ENCODE measurements around the gene LUZP1.

Gene LUZP1

GRCh38 chr1:23150742-23151141 is 17.9 kb downstream of the LUZP1 start:
- DNase-seq, result no peak

DNA sequence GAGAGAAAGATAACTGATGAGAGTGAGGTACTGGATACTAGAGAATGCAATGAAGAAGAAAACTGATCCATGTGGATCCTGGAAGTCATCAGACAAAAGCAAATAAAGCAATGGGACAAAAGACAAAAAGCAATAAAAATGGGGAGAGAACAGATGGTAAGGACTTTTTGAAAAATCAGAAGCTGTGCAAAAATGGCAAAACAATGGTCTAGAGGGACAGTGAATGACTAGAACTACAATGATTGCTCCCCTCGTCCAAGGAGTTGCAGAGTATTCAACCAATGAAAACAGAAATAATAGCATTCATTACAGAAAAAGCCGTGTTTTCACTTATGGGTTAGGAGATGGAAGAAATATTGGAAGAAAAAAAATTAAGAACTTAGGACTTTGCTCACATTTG is 18.5 kb downstream of the LUZP1 start:
- DNase-seq, result no peak

DNA sequence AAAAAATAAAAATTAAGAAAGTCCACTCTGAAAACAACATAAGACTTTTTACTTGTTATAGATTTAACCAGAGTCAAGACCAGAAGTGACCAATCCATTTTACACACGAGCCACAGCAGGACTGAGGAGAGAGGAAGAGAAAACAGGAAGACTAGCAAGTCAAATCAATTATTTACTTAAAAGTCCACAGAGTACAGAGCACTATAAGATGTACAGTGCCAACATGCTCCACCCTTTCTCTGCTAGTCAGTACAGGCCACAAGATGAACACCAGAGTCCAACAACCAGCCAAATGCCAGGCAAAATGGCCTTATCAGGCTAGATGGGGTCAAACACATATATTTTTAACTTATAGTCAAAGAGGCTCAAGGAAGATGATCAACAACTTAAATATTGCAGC is 19.5 kb downstream of the LUZP1 start:
- DNase-seq, result no peak

GRCh38 chr1:23148084-23148483 is 20.6 kb downstream of the LUZP1 start:
- no peak for DNase-seq

- DNase-seq, result no peak
Observed at GRCh38 chr1:23140940-23141596, 27.6 kb downstream of the LUZP1 start.

- no peak for DNase-seq
Observed at GRCh38 chr1:23135268-23135667, 33.4 kb downstream of the LUZP1 start.

- no peak for DNase-seq
Observed at GRCh38 chr1:23134055-23134454, 34.6 kb downstream of the LUZP1 start.

GRCh38 chr1:23133587-23133986 is 35.1 kb downstream of the LUZP1 start:
- no peak for DNase-seq

DNA sequence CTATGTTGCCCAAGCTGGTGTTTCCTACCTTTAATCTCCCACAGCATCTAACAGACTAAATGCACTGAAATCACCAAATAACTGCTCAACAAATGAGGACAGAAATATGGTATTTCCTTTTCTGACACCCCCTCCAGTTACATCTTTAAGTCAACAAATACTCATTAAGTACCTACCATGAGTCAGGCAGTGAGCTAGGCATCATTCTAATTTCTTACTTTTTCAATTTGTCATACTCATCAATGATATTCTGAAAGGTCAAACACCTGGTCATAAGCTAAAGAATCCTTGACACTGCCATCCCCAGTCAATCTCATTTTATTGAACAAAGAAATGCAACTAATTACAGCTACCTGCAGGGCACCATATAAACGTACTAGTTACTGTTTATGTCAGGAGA is 36.6 kb downstream of the LUZP1 start:
- no peak for DNase-seq

GRCh38 chr1:23129846-23130245 is 38.8 kb downstream of the LUZP1 start:
- no peak for DNase-seq

DNA sequence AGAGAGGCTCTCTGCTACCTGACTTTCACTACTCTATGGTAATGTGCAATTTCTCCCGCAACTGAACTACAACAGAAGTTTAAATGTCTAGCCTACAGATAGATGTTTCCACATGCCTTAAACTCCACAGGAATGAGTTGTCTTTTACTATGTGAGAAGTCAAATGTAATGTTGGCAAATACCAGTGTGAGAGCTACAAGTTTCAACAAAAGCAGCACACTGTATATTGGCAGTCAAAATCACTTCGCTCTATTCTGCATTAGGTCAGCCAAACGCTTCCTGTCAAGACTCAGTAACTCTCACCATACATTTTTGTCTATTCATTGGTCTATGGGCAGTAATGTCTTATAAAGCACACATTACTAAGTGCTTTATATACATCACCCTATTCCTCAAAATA is 41.9 kb downstream of the LUZP1 start:
- DNase-seq, result no peak

- no peak for DNase-seq
Observed at GRCh38 chr1:23126200-23126599, 42.5 kb downstream of the LUZP1 start.

- DNase-seq, result no peak
Observed at GRCh38 chr1:23125489-23125888, 43.2 kb downstream of the LUZP1 start.

DNA sequence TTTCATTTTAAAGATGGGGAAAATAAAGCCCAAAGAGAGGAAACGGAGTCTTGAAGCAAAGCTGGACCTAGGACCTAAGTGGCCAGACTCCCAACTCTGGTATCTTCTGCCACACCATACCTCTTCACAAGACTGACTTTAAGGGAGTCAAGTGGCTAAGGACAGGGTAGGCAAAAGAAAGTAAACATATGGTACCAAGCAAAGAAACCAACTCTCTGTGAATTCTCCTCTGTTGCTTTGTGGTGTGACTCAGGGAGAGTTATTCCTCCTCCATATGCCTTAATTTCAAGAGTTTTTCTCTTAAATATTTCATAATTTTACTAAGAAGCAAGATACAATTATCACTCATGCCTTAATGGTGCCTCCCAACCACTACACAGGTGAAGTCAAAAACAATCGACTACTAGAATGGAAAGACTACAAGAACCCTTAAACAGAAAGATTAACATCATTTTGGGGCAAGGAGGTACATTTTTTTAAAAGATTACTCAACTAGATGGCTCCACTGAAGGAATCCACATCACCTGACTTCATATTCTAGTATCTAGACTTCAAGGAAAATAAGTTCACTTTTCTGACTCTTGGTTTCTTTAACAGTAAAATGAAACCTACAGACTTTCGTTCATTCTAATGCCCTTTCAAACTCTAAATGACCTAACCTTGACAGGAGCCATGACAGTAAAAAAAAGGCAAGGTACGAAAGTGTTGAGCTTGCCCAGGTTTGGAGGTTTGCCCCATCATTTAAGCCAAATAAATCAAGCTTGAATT is 44.2 kb downstream of the LUZP1 start:
- no peak for DNase-seq

GRCh38 chr1:23123528-23123927 is 45.1 kb downstream of the LUZP1 start:
- DNase-seq, result no peak

DNA sequence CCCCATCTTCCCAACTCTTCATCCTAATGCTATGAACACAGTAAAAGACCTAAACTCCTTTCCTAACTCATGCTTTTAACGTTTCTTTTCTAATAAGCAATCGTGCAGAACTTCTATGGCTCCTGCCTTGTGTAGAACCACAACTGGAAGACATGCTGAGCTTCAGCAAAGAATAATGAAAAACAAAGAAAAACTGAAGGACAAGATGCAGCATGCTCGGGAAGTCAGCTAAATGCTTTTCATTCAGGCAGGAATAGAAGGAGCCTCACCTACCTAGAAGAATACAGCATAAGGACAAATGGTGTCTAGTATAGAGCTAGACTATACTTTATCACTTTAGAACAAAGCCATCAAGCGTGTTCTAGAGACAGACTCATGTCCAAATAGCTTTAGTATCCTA is 45.9 kb downstream of the LUZP1 start:
- DNase-seq, result no peak

GRCh38 chr1:23122023-23122748 is 46.5 kb downstream of the LUZP1 start:
- no peak for DNase-seq

GRCh38 chr1:23120383-23120782 is 48.3 kb downstream of the LUZP1 start:
- no peak for DNase-seq

DNA sequence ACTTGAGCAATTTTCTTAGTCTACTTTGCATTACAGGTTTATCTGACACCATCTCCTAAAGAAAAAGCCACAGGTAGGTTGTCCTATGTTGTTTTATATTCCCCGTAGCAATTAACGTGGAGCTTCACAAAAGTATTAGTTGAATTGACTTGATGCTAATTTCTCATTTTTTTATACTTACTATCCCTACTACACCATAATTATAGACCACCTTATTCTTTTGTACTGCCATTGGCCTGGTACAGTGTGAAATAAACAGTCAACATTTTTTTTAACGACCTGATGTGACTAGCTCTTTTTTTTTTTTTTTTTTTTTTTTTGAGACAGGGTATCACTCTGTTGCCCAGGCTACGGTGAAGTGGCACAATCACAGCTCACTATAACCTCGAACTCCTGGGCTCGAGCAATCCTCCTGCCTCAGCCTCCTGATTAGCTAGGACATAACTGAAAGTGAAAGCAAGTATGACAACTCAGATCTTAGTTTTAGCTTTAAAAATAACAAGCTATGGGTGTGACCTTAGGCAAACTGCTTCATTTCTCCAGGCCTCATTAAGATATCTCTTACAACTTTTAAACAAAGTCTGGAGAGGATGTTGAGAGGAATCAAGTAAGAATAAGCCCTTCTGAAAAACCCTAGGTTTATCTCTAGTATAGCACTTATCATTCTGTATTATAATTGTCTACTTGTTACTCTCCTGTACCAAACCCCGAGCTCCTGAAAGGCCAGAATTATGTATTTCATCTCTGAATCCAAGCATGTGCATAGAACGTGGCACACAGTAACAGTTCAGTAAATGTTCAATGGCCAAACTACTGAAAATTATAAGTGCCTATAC is 49.5 kb downstream of the LUZP1 start:
- peak; percentile 52 for DNase-seq

GRCh38 chr1:23118407-23118806 is 50.2 kb downstream of the LUZP1 start:
- DNase-seq, result no peak

DNA sequence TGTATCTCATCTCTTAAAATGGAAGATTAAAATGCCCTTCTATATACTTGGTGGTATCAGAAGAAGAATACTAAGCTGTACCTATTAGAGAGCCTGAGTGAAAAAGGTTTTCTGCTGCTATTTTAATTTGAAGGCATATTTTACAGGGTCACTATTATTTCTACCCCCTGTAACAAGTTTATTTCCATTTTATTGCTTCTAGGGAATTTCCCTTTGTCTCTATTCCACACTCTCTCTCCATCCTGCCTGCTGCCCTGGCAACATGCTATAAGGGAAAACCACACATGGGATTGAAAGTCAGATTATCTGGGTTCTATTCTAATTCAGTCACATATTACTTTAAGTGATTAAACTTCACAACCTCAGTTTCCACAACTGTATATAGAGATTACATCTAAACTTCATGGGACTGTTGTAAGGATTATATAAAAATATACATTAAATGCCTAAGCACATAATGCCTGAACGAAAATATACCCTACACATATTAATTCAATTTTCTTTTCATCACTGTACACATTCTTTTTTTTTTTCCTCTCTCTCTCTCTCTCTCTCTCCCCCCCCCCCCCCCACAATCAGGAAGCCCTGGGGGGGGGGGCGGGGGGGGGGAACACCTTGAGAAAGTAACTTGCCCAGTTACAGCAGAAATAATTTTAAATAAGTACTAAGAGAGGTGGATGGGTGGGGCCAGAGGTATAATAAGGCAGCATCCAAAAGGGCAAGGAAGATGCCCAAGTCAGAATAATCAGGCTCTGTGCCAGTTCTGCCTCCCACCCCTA is 51.5 kb downstream of the LUZP1 start:
- no peak for DNase-seq

DNA sequence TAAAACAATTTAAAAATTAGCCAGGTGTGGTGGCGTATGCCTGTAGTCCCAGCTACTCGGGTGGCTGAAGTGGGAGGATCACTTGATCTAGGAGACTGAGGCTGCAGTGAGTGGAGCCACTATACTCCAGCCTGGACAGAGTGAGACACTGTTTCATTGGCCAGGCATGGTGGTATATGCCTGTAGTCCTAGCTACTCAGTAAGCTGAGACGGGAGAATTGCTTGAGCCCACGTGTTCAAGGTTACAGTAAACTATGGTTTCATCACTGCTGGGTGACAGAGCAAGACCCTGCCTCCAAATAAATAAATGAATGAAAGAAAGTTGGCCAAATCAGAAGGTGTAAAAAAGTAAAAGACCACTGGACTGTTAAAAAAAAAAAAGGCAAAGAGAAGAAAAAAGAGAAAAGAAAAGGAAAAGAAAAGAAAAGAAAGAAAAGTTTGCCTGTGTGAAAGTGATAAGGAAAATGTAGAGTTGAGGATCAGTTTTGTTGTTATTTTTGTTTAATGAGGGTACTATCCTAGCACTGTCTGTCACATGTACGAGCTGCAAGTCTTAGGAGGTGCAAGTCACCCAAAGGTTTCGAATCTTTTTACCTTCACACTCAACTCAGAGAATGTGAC is 52.3 kb downstream of the LUZP1 start:
- DNase-seq, result no peak
